Measurements from ENCODE around the gene ZNF614. TPM values are rescaled to one million over a fixed set of nuclear protein-coding genes. Genes with fewer than 3 reads are reported as not detected.
"Not testable (repeated sequence)": the region's sequence is repeated elsewhere in the genome, so short reads cannot be mapped to it uniquely, and the experiment has no call there.

Gene ZNF614
- total RNA-seq, 2 donors from 2014 or later, result 7.6 to 9.0 TPM

- no peak overlapping the region for H3K27ac Mint-ChIP-seq
- no peak for DNase-seq (ENCODE audit: low spot score in 2 of 2)
- ATAC-seq, result no peak
- H3K9me3 Mint-ChIP-seq, result peaks cover 16 to 21% of the 10 kb centered on the region in 2 donors
- H3K36me3 Mint-ChIP-seq, result peaks cover 42 to 80% of the 10 kb centered on the region in 2 donors
Measured at GRCh38 chr19:52010674-52011073, 17.5 kb downstream of the ZNF614 start.

- Mint-ChIP-seq H3K27ac (peak within 1 kb of the TSS; percentile 90 to 98), H3K9me3 (peaks cover 21 to 23% of the 10 kb centered on the region in 2 donors), H3K36me3 (peaks cover 45 to 89% of the 10 kb centered on the region in 2 donors)
- DNase-seq (ENCODE audit: low spot score in 2 of 2), result peak; percentile 87 to 89
- peak; percentile 95 to 97 for ATAC-seq
Measured at GRCh38 chr19:52007806-52008557, 20.2 kb downstream of the ZNF614 start, which contains the start of gene ZNF615. Gene ZNF615, minus strand, starts transcription at chr19:52008211. Its CDS starts 4,500 bp downstream, at chr19:52003711.

- Mint-ChIP-seq H3K27ac (peak overlapping the region; percentile 90 to 98), H3K9me3 (peaks cover 21% of the 10 kb centered on the region in 2 donors), H3K36me3 (peaks cover 42 to 86% of the 10 kb centered on the region in 2 donors)
- ATAC-seq (peak; percentile 4 to 20), DNase-seq (ENCODE audit: low spot score in 2 of 2) (no peak)
Measured at GRCh38 chr19:52007451-52007805, 20.8 kb downstream of the ZNF614 start.

GRCh38 chr19:51994048-51994644 is 34.0 kb downstream of the ZNF614 start:
- peaks cover 50% of the 10 kb centered on the region in 2 donors for H3K9me3 Mint-ChIP-seq
- no peak for ATAC-seq
- H3K36me3 Mint-ChIP-seq, result peaks cover 78 to 88% of the 10 kb centered on the region in 2 donors
- DNase-seq (ENCODE audit: low spot score in 2 of 2), result no peak
- H3K27ac Mint-ChIP-seq, result no peak overlapping the region

- ATAC-seq, result no peak
- no peak for DNase-seq (ENCODE audit: low spot score in 2 of 2)
- Mint-ChIP-seq H3K36me3 (peaks cover 78 to 88% of the 10 kb centered on the region in 2 donors), H3K27ac (no peak overlapping the region), H3K9me3 (peaks cover 55% of the 10 kb centered on the region in 2 donors)
Measured at GRCh38 chr19:51993422-51993821, 34.8 kb downstream of the ZNF614 start.

- peak within 1 kb of the TSS; percentile 88 to 90 for H3K27ac Mint-ChIP-seq
- peaks cover 34 to 56% of the 10 kb centered on the region in 2 donors for H3K9me3 Mint-ChIP-seq
- H3K36me3 Mint-ChIP-seq, result peaks cover 59 to 75% of the 10 kb centered on the region in 2 donors
- DNase-seq (ENCODE audit: low spot score in 2 of 2), result peak; percentile 76
- peak; percentile 91 to 98 for ATAC-seq
Measured at GRCh38 chr19:51986309-51987291, 41.6 kb downstream of the ZNF614 start, which contains the start of gene ZNF350. Gene ZNF350, minus strand, starts transcription at chr19:51986840. Its CDS starts 12,480 bp downstream, at chr19:51974360.

- Mint-ChIP-seq H3K27ac (no peak overlapping the region), H3K36me3 (peaks cover 68 to 83% of the 10 kb centered on the region in 2 donors), H3K9me3 (peaks cover 34 to 53% of the 10 kb centered on the region in 2 donors)
- DNase-seq (ENCODE audit: low spot score in 2 of 2) (no peak), ATAC-seq (no peak)
Measured at GRCh38 chr19:51983361-51983760, 44.8 kb downstream of the ZNF614 start.

GRCh38 chr19:51980926-51981325 is 47.3 kb downstream of the ZNF614 start:
- ATAC-seq; H3K27ac Mint-ChIP-seq; DNase-seq (ENCODE audit: low spot score in 2 of 2): not testable (repeated sequence)
- Mint-ChIP-seq H3K36me3 (peaks cover 73 to 87% of the 10 kb centered on the region in 2 donors), H3K9me3 (peaks cover 46 to 52% of the 10 kb centered on the region in 2 donors)

- Mint-ChIP-seq H3K36me3 (peaks cover 74 to 84% of the 10 kb centered on the region in 2 donors), H3K9me3 (peaks cover 46 to 49% of the 10 kb centered on the region in 2 donors)
Measured at GRCh38 chr19:51980116-51980736, 48.0 kb downstream of the ZNF614 start.

GRCh38 chr19:51978882-51979281 is 49.3 kb downstream of the ZNF614 start:
- H3K9me3 Mint-ChIP-seq, result peaks cover 50 to 52% of the 10 kb centered on the region in 2 donors
- DNase-seq (ENCODE audit: low spot score in 2 of 2) (no peak), ATAC-seq (peak in 1 of 2 donors; percentile 59)
- no peak overlapping the region for H3K27ac Mint-ChIP-seq
- peaks cover 86 to 94% of the 10 kb centered on the region in 2 donors for H3K36me3 Mint-ChIP-seq

More at GRCh38 chr19:51980116-51980736, 48.0 kb downstream of the ZNF614 start:
- no peak for DNase-seq (ENCODE audit: low spot score in 2 of 2)
- ATAC-seq, result no peak
- H3K27ac Mint-ChIP-seq, result no peak overlapping the region

GRCh38 chr19:51977346-51977745 is 50.8 kb downstream of the ZNF614 start:
- ATAC-seq, result no peak
- no peak for DNase-seq (ENCODE audit: low spot score in 2 of 2)
- H3K27ac Mint-ChIP-seq, result no peak overlapping the region
- H3K9me3 Mint-ChIP-seq, result peaks cover 48 to 50% of the 10 kb centered on the region in 2 donors
- H3K36me3 Mint-ChIP-seq, result peaks cover 81 to 94% of the 10 kb centered on the region in 2 donors

- Mint-ChIP-seq H3K9me3 (peaks cover 50 to 52% of the 10 kb centered on the region in 2 donors), H3K27ac (no peak overlapping the region), H3K36me3 (peaks cover 85 to 95% of the 10 kb centered on the region in 2 donors)
- DNase-seq (ENCODE audit: low spot score in 2 of 2) (no peak), ATAC-seq (no peak)
Measured at GRCh38 chr19:51976852-51977251, 51.3 kb downstream of the ZNF614 start.

- not testable (repeated sequence) for DNase-seq (ENCODE audit: low spot score in 2 of 2); ATAC-seq; H3K27ac Mint-ChIP-seq
- Mint-ChIP-seq H3K9me3 (peaks cover 50 to 57% of the 10 kb centered on the region in 2 donors), H3K36me3 (peaks cover 87 to 95% of the 10 kb centered on the region in 2 donors)
Measured at GRCh38 chr19:51975787-51976186, 52.4 kb downstream of the ZNF614 start.

GRCh38 chr19:51971624-51972023 is 56.6 kb downstream of the ZNF614 start:
- Mint-ChIP-seq H3K36me3 (peaks cover 76 to 83% of the 10 kb centered on the region in 2 donors), H3K27ac (no peak overlapping the region), H3K9me3 (peaks cover 44 to 47% of the 10 kb centered on the region in 2 donors)
- ATAC-seq, result no peak
- DNase-seq (ENCODE audit: low spot score in 2 of 2), result peak in 1 of 2 donors; percentile 9

- Mint-ChIP-seq H3K27ac (no peak overlapping the region), H3K36me3 (peaks cover 77 to 84% of the 10 kb centered on the region in 2 donors), H3K9me3 (peaks cover 42 to 44% of the 10 kb centered on the region in 2 donors)
- no peak for ATAC-seq
- DNase-seq (ENCODE audit: low spot score in 2 of 2), result no peak
Measured at GRCh38 chr19:51970718-51971117, 57.5 kb downstream of the ZNF614 start.

- Mint-ChIP-seq H3K27ac (no peak overlapping the region), H3K9me3 (peaks cover 48 to 52% of the 10 kb centered on the region in 2 donors), H3K36me3 (peaks cover 82 to 86% of the 10 kb centered on the region in 2 donors)
- ATAC-seq, result no peak
- DNase-seq (ENCODE audit: low spot score in 2 of 2), result no peak
Measured at GRCh38 chr19:51965583-51965982, 62.6 kb downstream of the ZNF614 start.

Data from activated naive CD4-positive, alpha-beta T cell treated with anti-CD3 and anti-CD28 coated beads, Interleukin-2, amount 50 U/mL, for 72 hours (primary cell).